Neural cell (in vitro differentiated cells): ENCODE data around the gene ITPR2. TPM values are rescaled to one million over a fixed set of nuclear protein-coding genes. Genes with fewer than 3 reads are reported as not detected.

Source experiments
- H2AFZ ChIP-seq: fragments of 200-600, 300-800 bp; sonication (generic), shearing (Covaris generic); 2 replicates; pipeline ENCODE4 v1.6.0; 2014; ENCODE audit warnings: low read depth, mild to moderate bottlenecking, antibody characterized with exemption, low read length, moderate library complexity
- H3F3A ChIP-seq: fragments of 200-600 bp; shearing (Covaris generic); 2 replicates; pipeline ENCODE4 v1.6.1; 2016; ENCODE audit warnings: mild to moderate bottlenecking, moderate library complexity, mixed read lengths, antibody characterized with exemption, low read length; ENCODE audit not compliant: insufficient read depth, poor library complexity, severe bottlenecking
- H3K27ac ChIP-seq: fragments of 200-600, 300-800 bp; sonication (generic), shearing (Covaris generic); 2 replicates; pipeline ENCODE4 v1.5.1; 2014; ENCODE audit warnings: mild to moderate bottlenecking, low read length, moderate library complexity
- H3K27me3 ChIP-seq: fragments of 300-800, 200-600 bp; sonication (generic), shearing (Covaris generic); 2 replicates; pipeline ENCODE4 v1.6.0; 2014; ENCODE audit warnings: mild to moderate bottlenecking, low read depth, low read length, moderate library complexity; ENCODE audit not compliant: insufficient read depth
- H3K36me3 ChIP-seq: fragments of 300-800, 200-600 bp; sonication (generic), shearing (Covaris generic); 2 replicates; pipeline ENCODE4 v1.5.1; 2014; ENCODE audit warnings: mild to moderate bottlenecking, antibody characterized with exemption, low read length, moderate library complexity; ENCODE audit not compliant: insufficient read depth
- H3K4me2 ChIP-seq: fragments of 300-800, 200-600 bp; sonication (generic), shearing (Covaris generic); 2 replicates; pipeline ENCODE4 v1.6.0; 2014; ENCODE audit warnings: mild to moderate bottlenecking, low read length
- H3K4me3 ChIP-seq: fragments of 300-800, 200-600 bp; sonication (generic), shearing (Covaris generic); 2 replicates; pipeline ENCODE4 v1.5.1; 2014; ENCODE audit warnings: mild to moderate bottlenecking, low read length, moderate library complexity
- H3K79me2 ChIP-seq: fragments of 200-600 bp; shearing (Covaris generic); replicated peaks from 2 replicates; pipeline ENCODE4 v1.6.0; 2014; ENCODE audit warnings: mild to moderate bottlenecking, low read length, moderate library complexity; ENCODE audit not compliant: insufficient read depth
- H3K9ac ChIP-seq: fragments of 300-800, 200-600 bp; sonication (generic), shearing (Covaris generic); 2 replicates; pipeline ENCODE4 v1.6.1; 2016; ENCODE audit warnings: mild to moderate bottlenecking, low read length, mixed read lengths
- H3K9me2 ChIP-seq: fragments of 200-600 bp; shearing (Covaris generic); 2 replicates; pipeline ENCODE4 v1.6.1; 2016; ENCODE audit warnings: mild to moderate bottlenecking, low read length, mixed read lengths; ENCODE audit not compliant: insufficient read depth
- H3K9me3 ChIP-seq: fragments of 200-600, 300-800 bp; sonication (generic), shearing (Covaris generic); 2 replicates; pipeline ENCODE4 v1.6.1; 2016; ENCODE audit warnings: mild to moderate bottlenecking, mixed run types, low read length, moderate library complexity, mixed read lengths
- H4K20me1 ChIP-seq: fragments of 200-600 bp; shearing (Covaris generic); 2 replicates; pipeline ENCODE4 v1.6.1; 2016; ENCODE audit warnings: mild to moderate bottlenecking, mixed run types; ENCODE audit not compliant: insufficient read depth
- CTCF ChIP-seq: fragments of 450-650 bp; IDR thresholded peaks from 2 replicates; pipeline ENCODE4 v1.5.1; 2014; ENCODE audit warnings: antibody characterized with exemption, mild to moderate bottlenecking, moderate library complexity; ENCODE audit not compliant: poor library complexity, severe bottlenecking
- EP300 ChIP-seq: fragments of 450-650 bp; conservative IDR thresholded peaks from 2 replicates; pipeline ENCODE4 v1.6.1; 2014; ENCODE audit warnings: antibody characterized with exemption, mild to moderate bottlenecking, moderate library complexity; ENCODE audit not compliant: poor library complexity, severe bottlenecking
- EZH2 ChIP-seq: fragments of 200-600, 300-800 bp; shearing (Covaris generic), sonication (generic); IDR thresholded peaks from 2 replicates; pipeline ENCODE4 v1.6.1; 2014; ENCODE audit warnings: antibody characterized with exemption, low read length, borderline replicate concordance, mild to moderate bottlenecking; ENCODE audit not compliant: insufficient read depth, poor library complexity, severe bottlenecking
- MXI1 ChIP-seq: fragments of 450-650 bp; conservative IDR thresholded peaks from 2 replicates; pipeline ENCODE4 v1.6.1; 2014; ENCODE audit warnings: antibody characterized with exemption, mild to moderate bottlenecking; ENCODE audit not compliant: poor library complexity, severe bottlenecking
- POLR2AphosphoS5 ChIP-seq: IDR thresholded peaks from 2 replicates; pipeline ENCODE4 v1.6.1; 2012
- RAD21 ChIP-seq: fragments of 450-650 bp; conservative IDR thresholded peaks from 2 replicates; pipeline ENCODE4 v1.6.1; 2014; ENCODE audit warnings: antibody characterized with exemption, mild to moderate bottlenecking, moderate library complexity
- SMC3 ChIP-seq: fragments of 450-650 bp; conservative IDR thresholded peaks from 2 replicates; pipeline ENCODE4 v1.6.1; 2014; ENCODE audit warnings: antibody characterized with exemption, mild to moderate bottlenecking, moderate library complexity; ENCODE audit not compliant: poor library complexity
- TAF1 ChIP-seq: IDR thresholded peaks from 2 replicates; pipeline ENCODE4 v1.6.1; 2012; ENCODE audit warnings: low read depth
- polyA plus RNA-seq: library from polyadenylated mRNA; depleted of rRNA; stranded (reverse); fragments of >200 nt; gene quantifications from 2 replicates; pipeline ENCODE4 v1.2.3, GENCODE V29; 2014
- TF ChIP-seq, protein P1 (sequence below): IDR thresholded peaks from 2 replicates; pipeline ENCODE4 v1.6.1; 2012; ENCODE audit warnings: borderline replicate concordance

ITPR2 gene
- polyA plus RNA-seq, 1 donor from 2014 or later: 2.0 TPM

DNA sequence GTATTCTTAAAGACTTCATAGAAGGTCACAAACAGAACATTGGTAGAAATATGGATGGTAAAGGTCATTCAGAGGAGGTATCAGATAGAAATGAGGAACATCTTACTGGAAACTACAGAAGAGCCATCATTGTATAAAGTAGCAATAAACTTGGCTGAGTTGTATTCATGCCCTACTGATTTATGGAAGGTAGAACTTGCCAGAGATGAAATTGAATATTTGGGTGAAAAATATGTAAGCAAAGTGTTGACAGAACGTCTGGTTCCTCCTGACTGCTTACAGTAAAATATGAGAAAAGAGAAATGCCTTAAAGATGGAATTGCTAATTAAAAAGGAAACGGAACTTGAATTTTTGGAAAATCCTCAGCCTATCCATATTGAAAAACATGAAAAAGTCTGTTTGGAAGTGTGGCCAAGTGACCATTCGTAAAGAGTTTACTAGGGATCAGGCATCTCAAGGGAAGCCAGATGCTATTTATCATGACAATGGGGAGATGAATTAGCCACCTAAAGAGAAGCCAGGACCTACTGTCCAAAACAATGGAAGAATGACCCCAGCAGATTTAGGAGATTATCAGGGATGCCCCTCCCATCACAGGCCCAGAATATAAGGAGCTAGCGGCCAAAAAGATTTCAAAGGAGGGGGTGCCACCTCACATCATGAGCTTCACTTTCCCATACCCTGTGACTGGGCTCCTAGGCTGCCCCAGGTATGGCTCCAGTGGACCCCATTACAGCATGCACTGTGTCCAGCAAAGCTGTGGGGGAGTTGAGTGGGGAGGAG is 189.3 kb downstream of the ITPR2 start:
- Histone ChIP-seq H3K27me3 (no peaks in the 10 kb centered on the region), H3K4me3 (no peak overlapping the region), H3K4me2 (no peak overlapping the region), H3K9ac (no peak overlapping the region), H2AFZ (no peak overlapping the region), H3K36me3 (no peaks in the 10 kb centered on the region), H3K27ac (no peak overlapping the region), H3F3A (no peaks in the 10 kb centered on the region), H3K79me2 (no peaks in the 10 kb centered on the region), H3K9me3 (no peaks in the 10 kb centered on the region), H3K9me2 (no peaks in the 10 kb centered on the region), H4K20me1 (no peaks in the 10 kb centered on the region)
- TF ChIP-seq CTCF: no peak

GRCh38 chr12:26642361-26642760 is 190.6 kb downstream of the ITPR2 start:
- Histone ChIP-seq H4K20me1 (no peaks in the 10 kb centered on the region), H3K9me2 (no peaks in the 10 kb centered on the region), H3K9ac (no peak overlapping the region), H3K4me2 (no peak overlapping the region), H3K36me3 (no peaks in the 10 kb centered on the region), H3K4me3 (no peak overlapping the region), H3K79me2 (no peaks in the 10 kb centered on the region), H3F3A (no peaks in the 10 kb centered on the region), H3K27me3 (no peaks in the 10 kb centered on the region), H3K9me3 (no peaks in the 10 kb centered on the region), H3K27ac (no peak overlapping the region), H2AFZ (no peak overlapping the region)
- TF ChIP-seq RAD21 (no peak), TAF1 (no peak), EZH2 (no peak), CTCF (no peak), POLR2AphosphoS5 (no peak), EP300 (no peak), MXI1 (no peak)

GRCh38 chr12:26636710-26637328 is 196.2 kb downstream of the ITPR2 start:
- H3K27me3 ChIP-seq: no peaks in the 10 kb centered on the region
- H3F3A ChIP-seq: no peaks in the 10 kb centered on the region
- H3K4me2 ChIP-seq: no peak overlapping the region
- H3K27ac ChIP-seq: no peak overlapping the region
- no peak overlapping the region for H3K9ac ChIP-seq
- no peak overlapping the region for H2AFZ ChIP-seq
- no peaks in the 10 kb centered on the region for H3K79me2 ChIP-seq
- TF ChIP-seq TAF1 (no peak), EP300 (no peak), EZH2 (no peak), CTCF (no peak), RAD21 (no peak), MXI1 (no peak), SMC3 (no peak), POLR2AphosphoS5 (no peak)
- TF ChIP-seq, protein P1, sequence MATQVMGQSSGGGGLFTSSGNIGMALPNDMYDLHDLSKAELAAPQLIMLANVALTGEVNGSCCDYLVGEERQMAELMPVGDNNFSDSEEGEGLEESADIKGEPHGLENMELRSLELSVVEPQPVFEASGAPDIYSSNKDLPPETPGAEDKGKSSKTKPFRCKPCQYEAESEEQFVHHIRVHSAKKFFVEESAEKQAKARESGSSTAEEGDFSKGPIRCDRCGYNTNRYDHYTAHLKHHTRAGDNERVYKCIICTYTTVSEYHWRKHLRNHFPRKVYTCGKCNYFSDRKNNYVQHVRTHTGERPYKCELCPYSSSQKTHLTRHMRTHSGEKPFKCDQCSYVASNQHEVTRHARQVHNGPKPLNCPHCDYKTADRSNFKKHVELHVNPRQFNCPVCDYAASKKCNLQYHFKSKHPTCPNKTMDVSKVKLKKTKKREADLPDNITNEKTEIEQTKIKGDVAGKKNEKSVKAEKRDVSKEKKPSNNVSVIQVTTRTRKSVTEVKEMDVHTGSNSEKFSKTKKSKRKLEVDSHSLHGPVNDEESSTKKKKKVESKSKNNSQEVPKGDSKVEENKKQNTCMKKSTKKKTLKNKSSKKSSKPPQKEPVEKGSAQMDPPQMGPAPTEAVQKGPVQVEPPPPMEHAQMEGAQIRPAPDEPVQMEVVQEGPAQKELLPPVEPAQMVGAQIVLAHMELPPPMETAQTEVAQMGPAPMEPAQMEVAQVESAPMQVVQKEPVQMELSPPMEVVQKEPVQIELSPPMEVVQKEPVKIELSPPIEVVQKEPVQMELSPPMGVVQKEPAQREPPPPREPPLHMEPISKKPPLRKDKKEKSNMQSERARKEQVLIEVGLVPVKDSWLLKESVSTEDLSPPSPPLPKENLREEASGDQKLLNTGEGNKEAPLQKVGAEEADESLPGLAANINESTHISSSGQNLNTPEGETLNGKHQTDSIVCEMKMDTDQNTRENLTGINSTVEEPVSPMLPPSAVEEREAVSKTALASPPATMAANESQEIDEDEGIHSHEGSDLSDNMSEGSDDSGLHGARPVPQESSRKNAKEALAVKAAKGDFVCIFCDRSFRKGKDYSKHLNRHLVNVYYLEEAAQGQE: no peak
- H3K4me3 ChIP-seq: no peak overlapping the region
- H4K20me1 ChIP-seq: no peaks in the 10 kb centered on the region
- no peaks in the 10 kb centered on the region for H3K36me3 ChIP-seq
- no peaks in the 10 kb centered on the region for H3K9me3 ChIP-seq
- no peaks in the 10 kb centered on the region for H3K9me2 ChIP-seq
